Fibroblast of peridontal ligament (primary cell): ENCODE measurements around the gene SMG5.
"Not testable (repeated sequence)": the region's sequence is repeated elsewhere in the genome, so short reads cannot be mapped to it uniquely, and the experiment has no call there.

ENCODE experiments used
- DNase-seq: peaks from one replicate; pipeline ENCODE4 v3.0.0-alpha.2; 2010; ENCODE audit errors: extremely low read depth

Gene SMG5

DNA sequence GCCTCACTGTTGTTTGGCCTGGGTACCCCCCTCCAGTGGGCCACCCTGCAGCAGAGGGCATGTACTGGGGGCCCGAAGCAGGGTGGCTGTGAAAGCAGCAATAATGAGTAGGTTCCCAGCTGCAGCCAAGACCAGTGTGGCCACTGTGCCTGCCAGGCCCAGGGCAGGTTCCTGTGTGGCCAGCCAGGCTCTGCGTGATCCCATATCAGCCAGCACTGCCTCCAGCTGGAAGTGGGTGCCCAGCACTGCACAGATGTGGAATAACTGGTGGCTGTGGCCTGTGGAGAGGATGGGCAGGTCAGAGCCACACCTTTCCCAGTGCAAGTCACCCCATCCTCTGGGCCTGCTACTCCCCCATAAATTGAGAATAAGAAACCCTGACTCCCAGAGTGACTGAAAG, 38.5 kb downstream of the SMG5 start:
- no peak for DNase-seq

DNA sequence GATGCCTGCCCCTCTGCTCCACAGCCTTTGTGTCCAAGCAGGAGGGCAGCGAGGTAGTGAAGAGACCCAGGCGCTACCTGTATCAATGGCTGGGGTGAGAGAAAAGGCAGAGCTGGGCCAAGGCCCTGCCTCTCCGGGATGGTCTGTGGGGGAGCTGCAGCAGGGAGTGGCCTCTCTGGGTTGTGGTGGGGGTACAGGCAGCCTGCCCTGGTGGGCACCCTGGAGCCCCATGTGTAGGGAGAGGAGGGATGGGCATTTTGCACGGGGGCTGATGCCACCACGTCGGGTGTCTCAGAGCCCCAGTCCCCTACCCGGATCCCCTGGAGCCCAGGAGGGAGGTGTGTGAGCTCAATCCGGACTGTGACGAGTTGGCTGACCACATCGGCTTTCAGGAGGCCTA, 39.9 kb downstream of the SMG5 start:
- no peak for DNase-seq

DNA sequence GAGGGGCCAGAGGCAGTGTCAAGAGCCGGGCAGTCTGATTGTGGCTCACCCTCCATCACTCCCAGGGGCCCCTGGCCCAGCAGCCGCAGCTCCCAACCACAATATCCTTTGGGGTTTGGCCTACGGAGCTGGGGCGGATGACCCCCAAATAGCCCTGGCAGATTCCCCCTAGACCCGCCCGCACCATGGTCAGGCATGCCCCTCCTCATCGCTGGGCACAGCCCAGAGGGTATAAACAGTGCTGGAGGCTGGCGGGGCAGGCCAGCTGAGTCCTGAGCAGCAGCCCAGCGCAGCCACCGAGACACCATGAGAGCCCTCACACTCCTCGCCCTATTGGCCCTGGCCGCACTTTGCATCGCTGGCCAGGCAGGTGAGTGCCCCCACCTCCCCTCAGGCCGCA, 40.7 kb downstream of the SMG5 start, which contains the start of gene BGLAP:
TSS of gene BGLAP (plus strand) at position 259 of the 400 bp plus-strand sequence. CDS start at position 307, 48 bp downstream.
- DNase-seq: no peak

DNA sequence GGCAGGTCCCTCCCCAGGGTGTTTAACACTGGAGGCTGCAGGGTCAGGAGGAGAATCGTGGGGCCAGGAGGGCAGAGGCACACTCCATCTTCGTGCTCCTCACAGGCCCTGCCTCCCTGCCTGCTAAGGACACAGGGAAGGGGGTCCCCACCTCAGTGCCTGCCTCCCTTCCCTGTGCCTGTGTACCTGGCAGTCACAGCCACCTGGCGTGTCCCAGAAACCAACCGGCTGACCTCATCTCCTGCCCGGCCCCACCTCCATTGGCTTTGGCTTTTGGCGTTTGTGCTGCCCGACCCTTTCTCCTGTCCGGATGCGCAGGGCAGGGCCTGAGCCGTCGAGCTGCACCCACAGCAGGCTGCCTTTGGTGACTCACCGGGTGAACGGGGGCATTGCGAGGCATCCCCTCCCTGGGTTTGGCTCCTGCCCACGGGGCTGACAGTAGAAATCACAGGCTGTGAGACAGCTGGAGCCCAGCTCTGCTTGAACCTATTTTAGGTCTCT, 41.3 kb downstream of the SMG5 start:
- peak; percentile 33 for DNase-seq

DNA sequence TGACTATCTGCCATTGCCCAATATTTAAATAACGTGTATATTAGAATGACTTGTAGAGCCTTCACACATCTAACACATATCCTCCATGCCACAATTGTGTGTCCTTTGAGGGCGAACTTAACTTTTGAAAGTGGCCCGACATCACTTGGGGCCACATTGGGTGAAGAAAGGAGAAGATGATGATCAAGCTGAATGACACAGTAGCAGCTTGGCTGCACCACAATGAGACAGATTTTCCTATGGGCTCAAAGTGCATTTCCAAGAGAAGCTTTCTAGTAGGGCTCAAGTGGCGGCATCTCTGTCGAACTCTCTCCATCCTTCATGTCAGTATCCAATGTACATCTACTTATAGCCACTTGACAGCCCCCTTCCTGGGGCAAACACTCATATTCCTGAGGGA, 44.4 kb downstream of the SMG5 start:
- DNase-seq: no peak

DNA sequence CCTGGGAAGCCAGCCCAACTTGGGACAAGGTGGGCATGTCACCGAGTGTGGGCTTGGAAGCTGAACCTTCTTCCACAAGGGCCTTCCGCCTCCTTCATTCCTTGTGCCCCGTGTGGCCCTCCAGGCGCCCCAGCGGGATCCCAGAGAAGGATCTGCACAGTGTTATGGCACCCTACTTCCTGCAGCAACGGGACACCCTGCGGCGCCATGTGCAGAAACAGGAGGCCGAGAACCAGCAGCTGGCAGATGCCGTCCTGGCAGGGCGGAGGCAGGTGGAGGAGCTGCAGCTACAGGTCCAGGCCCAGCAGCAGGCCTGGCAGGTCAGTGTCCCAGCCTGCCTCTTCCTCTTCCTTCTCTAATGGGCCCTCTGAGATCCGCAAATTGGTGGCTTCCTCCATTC, 46.5 kb downstream of the SMG5 start:
- DNase-seq: no peak

DNA sequence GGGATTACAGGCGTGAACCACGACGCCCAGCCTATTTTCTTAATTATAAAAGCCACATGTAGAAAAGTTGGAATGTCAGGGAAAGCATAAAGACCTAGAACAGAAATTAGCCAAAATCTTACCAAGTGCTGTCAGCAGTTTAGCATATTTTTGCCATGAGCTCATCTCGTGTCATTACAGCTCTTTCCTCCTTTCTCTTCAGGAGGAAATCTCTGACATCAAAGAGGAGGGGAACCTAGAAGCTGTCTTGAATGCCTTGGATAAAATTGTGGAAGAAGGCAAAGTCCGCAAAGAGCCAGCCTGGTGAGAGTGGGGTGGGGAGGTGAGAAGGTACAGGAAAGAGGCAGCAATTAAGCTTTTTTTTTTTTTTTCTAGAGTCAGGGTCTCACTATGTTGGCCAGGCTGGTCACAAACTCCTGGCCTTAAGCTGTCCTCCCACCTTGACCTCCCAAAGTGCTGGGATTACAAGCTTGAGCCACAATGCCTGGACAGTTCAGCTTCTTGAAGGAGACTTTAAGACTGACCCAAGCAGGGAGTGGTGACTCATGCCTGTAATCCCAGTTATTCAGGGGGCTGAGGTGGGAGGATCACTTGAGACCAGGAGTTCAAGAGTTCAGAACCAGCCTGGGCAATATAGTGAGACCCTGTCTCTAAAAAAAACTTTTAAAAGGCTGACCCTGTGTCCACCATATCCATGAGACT, 49.0 kb downstream of the SMG5 start:
- peak; percentile 89 for DNase-seq

DNA sequence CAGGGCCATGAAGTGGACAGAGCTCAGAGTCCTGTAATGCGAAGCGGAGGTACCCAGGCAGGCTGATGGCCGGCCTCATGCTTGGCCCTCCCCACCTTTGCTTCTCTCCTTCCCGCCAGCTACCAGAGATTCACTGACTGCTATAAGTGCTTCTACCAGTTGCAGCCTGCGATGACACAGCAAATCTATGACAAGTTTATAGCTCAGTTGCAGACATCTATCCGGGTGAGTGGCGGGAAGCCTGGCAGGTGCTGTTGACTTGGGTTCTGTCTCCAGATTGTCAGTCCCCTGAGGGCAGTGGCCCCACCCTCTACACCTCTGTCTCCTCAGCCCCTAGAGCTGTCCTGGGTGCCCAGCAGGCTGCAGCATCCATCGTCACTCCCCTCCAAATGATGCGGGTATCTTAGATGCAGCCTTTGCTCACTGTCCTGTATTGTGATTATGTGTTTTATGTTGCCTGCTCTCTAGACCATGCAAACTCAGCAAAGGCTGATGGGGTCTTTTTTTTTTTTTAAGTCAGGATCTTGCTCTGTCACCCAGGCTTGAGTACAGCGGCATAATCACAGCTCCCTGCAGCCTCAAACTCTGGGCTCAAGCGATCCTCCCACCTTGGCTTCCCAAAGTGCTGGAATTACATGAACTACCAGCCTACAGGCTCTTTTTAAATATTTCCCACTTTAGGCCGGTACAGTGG, 50.3 kb downstream of the SMG5 start:
- DNase-seq: no peak

DNA sequence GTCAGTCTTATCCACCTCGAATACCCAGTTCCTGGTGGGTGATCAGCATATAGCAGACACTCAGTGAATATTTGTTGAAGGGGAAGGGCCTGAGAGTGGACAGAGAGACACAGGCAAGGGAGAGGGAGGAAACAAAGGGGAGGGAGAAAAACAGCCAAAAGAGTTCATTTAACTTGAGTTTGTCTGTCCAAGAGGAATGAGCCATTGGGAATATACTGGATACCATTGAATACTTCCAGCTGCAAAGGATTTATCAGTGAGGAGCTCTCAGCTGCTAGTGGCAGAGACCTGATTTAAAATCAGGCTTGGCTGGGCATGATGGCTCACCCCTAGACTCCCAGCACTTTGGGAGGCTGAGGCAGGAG, 52.2 kb downstream of the SMG5 start:
- no peak for DNase-seq

DNA sequence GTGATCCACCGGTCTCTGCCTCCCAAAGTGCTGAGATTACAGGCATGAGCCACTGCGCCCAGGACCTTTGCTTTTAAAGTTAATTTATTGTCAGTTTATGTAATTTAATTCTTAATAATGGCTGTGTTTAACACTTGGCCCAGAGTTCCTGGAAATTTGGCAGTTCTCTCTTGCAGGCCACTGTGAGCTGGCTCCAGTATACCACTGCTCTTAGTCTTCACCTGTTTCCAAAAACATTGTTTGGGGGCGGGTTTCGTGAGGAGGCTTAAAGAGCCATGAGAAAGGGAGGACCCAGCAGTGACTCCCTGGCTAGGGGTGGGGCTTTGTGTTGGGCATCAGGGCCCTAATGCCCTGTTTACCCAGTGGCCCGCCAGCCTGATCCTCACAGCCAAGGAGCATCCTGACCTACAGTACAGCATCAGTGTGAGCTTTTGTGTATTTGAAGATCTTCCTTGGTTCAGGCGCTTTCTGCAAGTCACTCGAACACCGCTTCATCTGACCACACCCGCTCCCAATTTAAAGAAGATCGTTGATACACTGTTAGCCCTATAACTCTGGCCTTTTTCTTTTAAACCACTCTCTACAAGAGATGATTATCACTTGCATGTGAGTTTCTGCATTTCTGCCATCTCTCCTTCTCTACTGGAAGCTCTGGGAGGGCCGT, 52.7 kb downstream of the SMG5 start:
- no peak for DNase-seq

DNA sequence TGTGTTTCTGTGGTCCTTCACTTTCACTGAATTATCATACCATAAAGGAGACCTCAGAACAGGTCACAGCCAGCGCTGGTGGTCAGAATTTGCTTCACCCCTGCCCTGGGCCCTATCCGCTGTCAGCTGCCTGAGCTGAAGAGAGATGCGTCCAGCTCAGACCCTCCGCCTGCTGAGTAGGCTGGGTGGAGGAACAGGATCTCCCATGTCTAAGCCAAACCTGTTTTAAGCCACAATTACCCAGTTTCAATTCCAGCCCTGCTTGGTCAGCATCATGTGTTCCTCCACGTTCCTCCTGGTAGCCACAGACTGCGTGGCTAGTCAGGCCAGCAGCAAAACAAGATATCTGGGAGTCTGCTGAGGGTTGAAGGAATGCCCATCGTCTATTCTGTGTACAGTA, 54.1 kb downstream of the SMG5 start:
- DNase-seq: no peak

DNA sequence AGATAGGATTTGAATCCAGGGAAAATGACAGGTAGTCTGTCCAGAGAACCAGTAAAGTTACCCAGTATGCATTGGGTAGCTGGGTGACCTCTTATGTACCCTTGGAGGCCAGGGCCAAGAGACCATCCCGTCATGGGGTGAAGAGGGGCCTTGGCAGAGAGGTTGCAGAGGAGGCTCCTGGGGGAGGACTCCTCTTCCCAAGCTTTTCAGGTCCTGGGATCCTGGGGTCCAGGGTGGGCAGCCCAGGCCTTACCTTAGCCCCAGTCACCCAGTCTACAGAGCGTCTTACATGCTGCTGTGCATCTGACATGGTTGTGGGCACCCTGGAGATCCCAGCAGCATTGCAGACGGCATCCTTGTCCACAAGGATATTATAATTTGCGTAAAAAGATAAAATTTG, 55.8 kb downstream of the SMG5 start:
- no peak for DNase-seq

DNA sequence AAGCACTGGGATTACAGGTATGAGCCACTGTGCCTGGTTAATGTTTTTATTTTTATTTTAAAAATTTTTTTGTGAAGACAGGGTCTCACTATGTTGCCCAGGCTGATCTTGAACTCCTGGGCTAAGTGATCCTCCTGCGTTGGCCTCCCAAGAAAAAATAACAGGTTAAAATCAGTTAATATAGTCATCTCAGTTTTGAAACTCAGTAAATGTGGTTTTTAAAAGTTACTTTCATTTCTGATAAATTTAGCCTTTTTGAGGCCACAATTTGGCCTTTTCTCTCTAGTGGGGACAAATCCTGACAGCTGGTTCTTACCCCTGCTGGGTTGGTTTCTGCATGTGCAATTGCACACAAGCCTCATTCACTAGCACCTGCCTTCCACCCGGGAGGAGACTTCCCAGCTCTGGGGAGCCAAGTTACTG, 56.5 kb downstream of the SMG5 start:
- DNase-seq: no peak

DNA sequence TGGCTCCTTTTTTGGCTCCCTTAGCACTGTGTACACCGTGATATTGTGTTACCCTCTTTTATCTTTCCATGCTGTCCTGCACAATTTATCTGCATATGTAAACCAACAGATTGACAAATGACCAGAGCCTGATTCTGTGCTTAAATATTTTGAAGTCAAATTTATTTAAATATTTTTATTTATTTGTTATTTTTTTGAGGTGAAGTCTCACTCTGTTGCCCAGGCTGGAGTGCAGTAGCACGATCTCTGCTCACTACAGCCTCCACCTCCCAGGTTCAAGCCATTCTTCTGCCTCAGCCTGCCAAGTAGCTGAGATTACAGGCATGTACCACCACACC, 57.0 kb downstream of the SMG5 start:
- DNase-seq: no peak

DNA sequence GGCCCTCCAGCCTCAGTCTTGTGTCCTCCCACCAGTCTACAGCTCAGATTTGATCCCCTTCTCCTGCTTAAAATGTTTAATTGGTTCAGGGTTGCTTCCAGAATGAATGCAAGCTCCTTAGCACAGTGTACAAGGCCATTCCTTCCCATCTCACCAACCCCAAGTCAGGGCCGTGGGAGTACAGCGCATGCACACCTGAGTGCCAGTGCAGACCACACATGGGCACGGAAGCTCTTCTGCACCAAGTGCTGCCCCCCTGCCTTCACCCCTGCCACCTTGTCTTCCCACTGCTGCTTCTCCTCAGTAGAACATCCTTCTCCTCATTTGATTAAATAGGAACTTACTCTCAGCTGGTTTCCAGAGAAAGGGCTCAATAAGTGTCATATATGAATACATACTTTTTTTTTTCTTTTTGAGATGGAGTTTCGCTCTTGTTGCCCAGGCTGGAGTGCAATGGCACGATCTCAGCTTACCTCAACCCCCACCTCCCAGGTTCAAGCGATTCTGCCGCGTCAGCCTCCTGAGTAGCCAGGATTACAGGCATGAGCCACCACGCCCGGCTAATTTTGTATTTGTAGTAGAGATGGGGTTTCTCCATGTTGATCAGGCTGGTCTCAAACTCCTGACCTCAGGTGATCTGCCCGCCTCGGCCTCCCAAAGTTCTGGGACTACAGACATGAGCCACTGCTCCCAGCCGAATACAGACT, 60.5 kb downstream of the SMG5 start:
- no peak for DNase-seq

DNA sequence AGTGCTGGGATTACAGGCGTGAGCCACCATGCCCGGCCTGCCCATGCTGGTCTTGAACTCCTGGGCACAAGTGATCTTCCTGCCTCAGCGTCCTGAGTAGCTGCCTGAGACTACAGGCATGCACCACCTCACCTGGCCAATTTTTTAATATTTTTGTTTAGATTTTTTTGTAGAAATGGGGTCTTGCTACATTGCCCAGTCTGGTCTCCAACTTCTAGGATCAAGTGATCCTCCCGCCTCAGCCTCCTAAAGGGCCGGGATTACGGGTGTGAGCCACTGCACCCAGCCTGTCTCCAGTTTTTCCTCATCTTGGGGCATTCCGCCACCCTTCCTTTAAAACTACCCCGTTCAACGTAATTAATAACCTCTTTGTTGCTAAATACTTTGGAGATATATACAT, 62.4 kb downstream of the SMG5 start:
- DNase-seq: no peak

DNA sequence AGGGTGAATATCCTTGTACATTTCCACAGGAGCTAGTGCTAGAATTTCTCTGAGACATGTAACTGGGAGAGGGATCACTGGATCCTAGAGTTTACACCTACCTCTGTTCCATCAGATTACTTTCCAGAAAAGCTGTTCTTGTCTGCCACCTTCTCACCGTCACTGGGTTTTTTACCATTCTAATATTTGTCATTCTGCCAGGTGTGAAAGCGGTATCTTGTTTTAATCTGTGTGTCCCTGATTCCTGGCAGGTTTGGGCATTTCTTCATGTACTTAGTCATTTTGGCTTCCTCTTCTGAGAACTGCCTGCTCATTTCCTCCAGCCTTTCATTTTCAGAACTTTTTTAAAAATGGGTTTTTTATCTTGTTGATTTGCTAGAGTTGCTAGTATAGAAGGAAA, 64.8 kb downstream of the SMG5 start:
- DNase-seq: peak; percentile 20

DNA sequence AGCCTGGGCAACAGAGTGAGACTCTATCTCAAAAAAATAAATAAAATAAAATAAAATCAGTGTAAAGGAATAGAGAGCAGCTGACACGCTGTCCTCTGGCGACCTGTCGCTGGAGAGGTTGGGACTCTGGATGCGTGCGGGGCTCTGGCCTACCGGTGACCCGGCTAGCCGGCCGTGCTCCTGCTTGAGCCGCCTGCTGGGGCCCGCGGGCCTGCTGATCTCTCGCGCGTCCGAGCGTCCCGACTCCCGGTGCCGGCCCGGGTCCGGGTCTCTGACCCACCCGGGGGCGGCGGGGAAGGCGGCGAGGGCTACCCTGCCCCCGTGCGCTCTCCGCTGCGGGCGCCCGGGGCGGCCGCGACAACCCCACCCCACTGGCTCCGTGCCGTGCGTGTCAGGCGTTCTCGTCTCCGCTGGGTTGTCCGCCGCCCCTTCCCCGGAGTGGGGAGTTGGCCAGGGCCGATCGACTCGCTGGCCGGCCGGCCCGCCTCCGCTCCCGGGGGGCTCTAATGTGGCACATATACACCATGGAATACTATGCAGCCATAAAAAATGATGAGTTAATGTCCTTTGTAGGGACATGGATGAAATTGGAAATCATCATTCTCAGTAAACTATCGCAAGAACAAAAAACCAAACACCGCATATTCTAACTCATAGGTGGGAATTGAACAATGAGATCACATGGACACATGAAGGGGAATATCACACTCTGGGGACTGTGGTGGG, 66.1 kb downstream of the SMG5 start:
- DNase-seq: not testable (repeated sequence)

DNA sequence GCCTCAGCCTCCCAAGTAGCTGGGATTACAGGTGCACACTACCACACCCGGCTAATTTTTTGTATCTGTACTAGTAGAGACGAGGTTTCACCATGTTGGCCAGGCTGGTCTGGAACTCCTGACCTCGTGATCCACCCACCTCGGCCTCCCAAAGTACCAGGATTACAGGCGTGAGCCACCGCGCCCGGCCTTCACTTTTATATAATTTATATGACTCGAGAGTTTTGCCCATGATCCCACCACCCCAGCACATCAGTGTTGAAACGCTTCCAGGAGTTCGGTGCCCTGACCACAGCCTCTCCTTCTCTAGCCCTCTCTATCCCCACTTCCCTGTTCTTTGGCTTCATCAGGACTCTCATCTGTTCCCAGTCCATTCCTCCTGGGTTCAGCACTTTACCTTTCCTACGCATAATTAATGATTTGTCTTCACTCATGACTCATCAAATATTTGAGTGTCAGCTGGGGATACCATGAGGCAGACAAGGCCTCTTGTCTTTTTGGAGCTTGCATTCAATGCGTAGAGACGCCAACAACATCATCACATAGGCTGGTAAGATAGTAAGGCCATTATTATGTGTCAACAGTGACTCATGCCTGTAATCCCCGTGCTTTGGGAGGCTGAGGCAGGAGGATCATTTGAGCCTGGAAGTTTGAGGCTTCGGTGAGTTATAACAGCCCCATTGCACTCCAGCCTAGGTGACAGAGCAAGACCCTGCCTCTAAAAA, 68.4 kb downstream of the SMG5 start:
- peak; percentile 5 for DNase-seq

DNA sequence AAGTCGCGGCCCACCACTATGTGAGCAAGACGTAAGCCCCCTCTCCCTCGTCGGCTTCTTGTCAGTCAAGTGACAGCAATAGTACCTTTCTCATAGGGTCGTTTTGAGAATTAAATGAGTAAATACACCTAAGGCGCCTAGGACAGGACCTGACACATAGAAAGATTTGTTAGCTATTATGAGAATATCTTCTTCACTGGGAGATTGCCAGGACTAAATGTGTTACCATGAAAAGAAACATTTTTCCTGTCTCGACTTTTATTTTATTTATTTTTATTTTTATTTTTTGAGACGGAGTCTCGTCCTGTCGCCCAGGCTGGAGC, 69.0 kb downstream of the SMG5 start:
- no peak for DNase-seq
